HCT116 (cell line): Measurements from ENCODE around the gene SLIT1. TPM values are rescaled to one million over a fixed set of nuclear protein-coding genes. Genes with fewer than 3 reads are reported as not detected.

Experiments
- ATAC-seq: fragments of 200-7000 bp; cut with Tn5 transposase; 2 replicates; pipeline ENCODE4 v1.9.1; 2020; ENCODE audit warnings: mild to moderate bottlenecking, moderate library complexity
- BruUV-seq: library from RNA; stranded (reverse); fragments of 400-500 nt; replicated peaks from 2 replicates; lab custom pipeline; 2021; lab: Mats Ljungman, UMichigan
- CTCF ChIA-PET: fragments of 300-600 bp; sonication (Branson Sonifier 250); formaldehyde crosslinking; loops from one replicate; lab custom pipeline; 2021; ENCODE audit warnings: antibody characterized with exemption; lab: Charles Lee
- POLR2A ChIA-PET: fragments of 300-600, 350-600 bp; sonication (Branson Sonifier 250); formaldehyde crosslinking; loops from one replicate; lab custom pipeline; 2021; ENCODE audit warnings: antibody characterized with exemption; lab: Charles Lee
- RAD21 ChIA-PET, 2 experiments: fragments of 300-600 bp; sonication (Branson Sonifier 250); formaldehyde crosslinking; loops; one replicate each; lab custom pipeline; 2023; ENCODE audit warnings: low total read pairs in 2 of 2; ENCODE audit not compliant: uncharacterized antibody in 2 of 2, unreplicated experiment in 2 of 2, low non-redundant PET in 1 of 2; lab: Charles Lee
- DNase-seq: peaks from one replicate; pipeline ENCODE4 v3.0.0-alpha.2; 2010; ENCODE audit warnings: low read depth, low spot score
- H2AFZ ChIP-seq: fragments of 200-600 bp; shearing (Covaris generic), sonication (generic); 2 replicates; pipeline ENCODE4 v1.6.1; 2017; ENCODE audit warnings: low read depth, mixed run types, mixed read lengths, antibody characterized with exemption, low read length; ENCODE audit not compliant: poor library complexity, severe bottlenecking
- H3K27ac ChIP-seq: 2 replicates; pipeline ENCODE4 v1.5.1; 2012; ENCODE audit warnings: low read depth, low read length
- H3K27me3 ChIP-seq: fragments of 200-600 bp; sonication (generic); 2 replicates; pipeline ENCODE4 v1.6.1; 2016; ENCODE audit warnings: mixed run types, low read length, mixed read lengths; ENCODE audit not compliant: insufficient read depth
- H3K36me3 ChIP-seq, 2 experiments: fragments of 200-500 bp in 1 of 2; fragments of 200-600 bp in 1 of 2; sonication (Bioruptor generic) in 1 of 2; sonication (generic) in 1 of 2; 2 replicates each; pipeline versions ENCODE4 v1.5.1 to v1.6.1; 2014 to 2016; ENCODE audit warnings: low read length in 2 of 2, inconsistent platforms in 1 of 2, mixed read lengths in 1 of 2, mixed run types in 1 of 2; ENCODE audit not compliant: insufficient read depth in 2 of 2, control insufficient read depth in 1 of 2
- H3K4me1 ChIP-seq, 2 experiments: fragments of 200-600 bp in 1 of 2; sonication (generic) in 1 of 2; 2 replicates each; pipeline versions ENCODE4 v1.5.1 to v1.6.1; 2012 to 2017; ENCODE audit warnings: low read length in 2 of 2, inconsistent platforms in 1 of 2, mild to moderate bottlenecking in 1 of 2, mixed read lengths in 1 of 2, mixed run types in 1 of 2, moderate library complexity in 1 of 2; ENCODE audit not compliant: insufficient read depth in 2 of 2, control insufficient read depth in 1 of 2
- H3K4me2 ChIP-seq: fragments of 200-600 bp; sonication (generic); 2 replicates; pipeline ENCODE4 v1.6.1; 2017; ENCODE audit warnings: mixed run types, low read length, mixed read lengths
- H3K4me3 ChIP-seq, 2 experiments: fragments of 200-600 bp in 1 of 2; sonication (generic) in 1 of 2; replicated peaks in 1 of 2; 2 replicates each; pipeline ENCODE4 v1.5.1; 2011 to 2016; ENCODE audit warnings: low read length in 2 of 2, control low read depth in 1 of 2, low read depth in 1 of 2, mild to moderate bottlenecking in 1 of 2, mixed read lengths in 1 of 2, mixed run types in 1 of 2
- H3K79me2 ChIP-seq: fragments of 200-600 bp; sonication (generic); 2 replicates; pipeline ENCODE4 v1.6.1; 2017; ENCODE audit warnings: mild to moderate bottlenecking, mixed run types, low read length, moderate library complexity, mixed read lengths; ENCODE audit not compliant: insufficient read depth
- H3K9ac ChIP-seq: fragments of 200-600 bp; sonication (generic); 2 replicates; pipeline ENCODE4 v1.6.1; 2016; ENCODE audit warnings: low read length, mixed read lengths
- H3K9me2 ChIP-seq: fragments of 200-600 bp; sonication (generic), shearing (Covaris generic); 2 replicates; pipeline ENCODE4 v1.6.1; 2017; ENCODE audit warnings: mixed run types, mild to moderate bottlenecking, moderate library complexity; ENCODE audit not compliant: insufficient read depth
- H3K9me3 ChIP-seq, 2 experiments: fragments of 200-500 bp in 1 of 2; fragments of 200-600 bp in 1 of 2; sonication (Bioruptor generic) in 1 of 2; sonication (generic) in 1 of 2; 2 replicates each; pipeline ENCODE4 v1.6.1; 2014 to 2017; ENCODE audit warnings: low read length in 2 of 2, mixed read lengths in 2 of 2, inconsistent platforms in 1 of 2, low read depth in 1 of 2, mild to moderate bottlenecking in 1 of 2, mixed run types in 1 of 2, moderate library complexity in 1 of 2; ENCODE audit not compliant: control insufficient read depth in 1 of 2, insufficient read depth in 1 of 2
- H4K20me1 ChIP-seq: fragments of 200-600 bp; sonication (generic), shearing (Covaris generic); 2 replicates; pipeline ENCODE4 v1.6.1; 2017; ENCODE audit warnings: mixed run types, mild to moderate bottlenecking, moderate library complexity; ENCODE audit not compliant: insufficient read depth
- CEBPB ChIP-seq: IDR thresholded peaks from 2 replicates; pipeline ENCODE4 v1.6.1; 2012; ENCODE audit warnings: low read depth
- EGR1 ChIP-seq: IDR thresholded peaks from 2 replicates; pipeline ENCODE4 v1.6.1; 2012; ENCODE audit warnings: low read depth
- FOSL1 ChIP-seq: IDR thresholded peaks from 2 replicates; pipeline ENCODE4 v1.6.1; 2012; ENCODE audit warnings: low read depth
- JUND ChIP-seq: IDR thresholded peaks from 2 replicates; pipeline ENCODE4 v1.6.1; 2012
- MAX ChIP-seq: IDR thresholded peaks from 2 replicates; pipeline ENCODE4 v1.6.1; 2012
- POLR2AphosphoS5 ChIP-seq: IDR thresholded peaks from 2 replicates; pipeline ENCODE4 v1.6.1; 2011; ENCODE audit warnings: mild to moderate bottlenecking, low read depth, low read length, moderate library complexity
- RAD21 ChIP-seq: IDR thresholded peaks from 2 replicates; pipeline ENCODE4 v1.6.1; 2012; ENCODE audit warnings: low read depth, mild to moderate bottlenecking
- REST ChIP-seq: IDR thresholded peaks from 2 replicates; pipeline ENCODE4 v1.6.1; 2012; ENCODE audit warnings: low read depth
- SIN3A ChIP-seq: IDR thresholded peaks from 2 replicates; pipeline ENCODE4 v1.6.1; 2012; ENCODE audit warnings: low read depth
- SP1 ChIP-seq: IDR thresholded peaks from 2 replicates; pipeline ENCODE4 v1.6.1; 2012; ENCODE audit warnings: low read depth
- SRF ChIP-seq: IDR thresholded peaks from 2 replicates; pipeline ENCODE4 v1.6.1; 2012; ENCODE audit warnings: low read depth
- YY1 ChIP-seq: IDR thresholded peaks from 2 replicates; pipeline ENCODE4 v1.6.1; 2011; ENCODE audit warnings: low read length, low read depth, moderate library complexity, mild to moderate bottlenecking; ENCODE audit not compliant: insufficient replicate concordance; ENCODE audit errors: extremely low read depth
- ZBTB33 ChIP-seq: IDR thresholded peaks from 2 replicates; pipeline ENCODE4 v1.6.1; 2011; ENCODE audit warnings: mild to moderate bottlenecking, low read length, moderate library complexity; ENCODE audit not compliant: insufficient replicate concordance; ENCODE audit errors: extremely low read depth
- ZNF274 ChIP-seq: fragments of 200-500 bp; sonication (Bioruptor generic); IDR thresholded peaks from 2 replicates; pipeline ENCODE4 v1.6.1; 2014; ENCODE audit warnings: mild to moderate bottlenecking, low read depth, low read length, inconsistent platforms
- intact Hi-C: fragments of 100-400 bp; cut with micrococcal nuclease; formaldehyde crosslinking; loops from 2 replicates; pipeline ENCODE4 v1.10.0; 2022
- total RNA-seq: library from RNA; stranded (reverse); gene quantifications from one replicate; pipeline ENCODE4 v1.2.1, GENCODE V29; 2021; ENCODE audit not compliant: unreplicated experiment
- TF ChIP-seq, protein P1 (sequence below), 3 experiments: fragments of 200-600 bp in 1 of 3; sonication (generic) in 1 of 3; IDR thresholded peaks in 2 of 3; conservative IDR thresholded peaks in 1 of 3; 2 replicates each; pipeline ENCODE4 v1.5.1; 2012 to 2017; ENCODE audit warnings: low read depth in 2 of 3, low read length in 2 of 3, antibody characterized with exemption in 1 of 3, borderline replicate concordance in 1 of 3, control low read depth in 1 of 3, mild to moderate bottlenecking in 1 of 3, mixed read lengths in 1 of 3, mixed run types in 1 of 3, moderate library complexity in 1 of 3; ENCODE audit not compliant: insufficient read depth in 1 of 3
- TF ChIP-seq, protein P2 (sequence below): IDR thresholded peaks from 2 replicates; pipeline ENCODE4 v1.6.1; 2012

The SLIT1 gene
- total RNA-seq, 1 experiment from 2014 or later: 0.42 TPM

DNA sequence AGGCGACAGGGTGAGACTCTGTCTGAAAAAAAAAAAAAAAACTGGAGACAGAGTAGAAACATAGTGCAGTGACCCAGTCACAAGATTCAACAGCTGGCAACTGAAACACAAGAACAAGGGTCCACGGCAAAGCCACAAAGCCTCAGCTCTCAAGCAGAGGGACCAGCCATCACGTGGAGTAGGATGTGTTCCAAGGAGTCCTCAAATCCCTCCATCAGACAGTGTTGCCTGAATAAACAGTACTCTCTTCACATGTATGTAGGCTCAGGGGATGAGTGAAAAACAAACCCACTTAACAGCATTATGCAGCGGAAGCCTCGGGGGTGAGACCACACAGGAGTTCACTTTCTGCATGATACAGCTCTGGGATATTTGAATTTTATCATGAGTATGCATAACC, 62.0 kb downstream of the SLIT1 start:
- no peaks in the 10 kb centered on the region for H3K4me1 ChIP-seq
- POLR2A ChIA-PET: no interaction called here
- CTCF ChIA-PET: interaction anchor here (3.9 kb wide), 1 partner anchor 51 kb away, joined by 10 read pairs; no protein-coding TSS in a partner anchor
- no peaks in the 10 kb centered on the region for H3K9me2 ChIP-seq
- H2AFZ ChIP-seq: no peak overlapping the region
- no peaks in the 10 kb centered on the region for H4K20me1 ChIP-seq
- DNase-seq: no peak
- ATAC-seq: no peak
- peaks cover 41% of the 10 kb centered on the region for H3K27me3 ChIP-seq
- H3K27ac ChIP-seq: no peak overlapping the region
- no TSS peak for BruUV-seq
- no peaks in the 10 kb centered on the region for H3K9me3 ChIP-seq
- intact Hi-C loops: no loop called here
- H3K4me3 ChIP-seq: no peak overlapping the region
- H3K9ac ChIP-seq: no peak overlapping the region
- no peak overlapping the region for H3K4me2 ChIP-seq
- no peaks in the 10 kb centered on the region for H3K36me3 ChIP-seq
- TF ChIP-seq POLR2AphosphoS5: no peak
- TF ChIP-seq ZBTB33: no peak
- TF ChIP-seq CEBPB: no peak
- TF ChIP-seq RAD21: no peak
- no peak for TF ChIP-seq REST
- TF ChIP-seq, protein P1, sequence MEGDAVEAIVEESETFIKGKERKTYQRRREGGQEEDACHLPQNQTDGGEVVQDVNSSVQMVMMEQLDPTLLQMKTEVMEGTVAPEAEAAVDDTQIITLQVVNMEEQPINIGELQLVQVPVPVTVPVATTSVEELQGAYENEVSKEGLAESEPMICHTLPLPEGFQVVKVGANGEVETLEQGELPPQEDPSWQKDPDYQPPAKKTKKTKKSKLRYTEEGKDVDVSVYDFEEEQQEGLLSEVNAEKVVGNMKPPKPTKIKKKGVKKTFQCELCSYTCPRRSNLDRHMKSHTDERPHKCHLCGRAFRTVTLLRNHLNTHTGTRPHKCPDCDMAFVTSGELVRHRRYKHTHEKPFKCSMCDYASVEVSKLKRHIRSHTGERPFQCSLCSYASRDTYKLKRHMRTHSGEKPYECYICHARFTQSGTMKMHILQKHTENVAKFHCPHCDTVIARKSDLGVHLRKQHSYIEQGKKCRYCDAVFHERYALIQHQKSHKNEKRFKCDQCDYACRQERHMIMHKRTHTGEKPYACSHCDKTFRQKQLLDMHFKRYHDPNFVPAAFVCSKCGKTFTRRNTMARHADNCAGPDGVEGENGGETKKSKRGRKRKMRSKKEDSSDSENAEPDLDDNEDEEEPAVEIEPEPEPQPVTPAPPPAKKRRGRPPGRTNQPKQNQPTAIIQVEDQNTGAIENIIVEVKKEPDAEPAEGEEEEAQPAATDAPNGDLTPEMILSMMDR (IDR thresholded peaks at IDR 0.05 in 2 of 3, conservative IDR thresholded peaks at IDR 0.05 in 1 of 3; ENCODE audit: borderline replicate concordance in 1 of 3, insufficient read depth in 1 of 3, low read depth in 2 of 3, low read length in 2 of 3): no peak
- no peak for TF ChIP-seq ZNF274
- no peak for TF ChIP-seq SIN3A
- TF ChIP-seq, protein P2, sequence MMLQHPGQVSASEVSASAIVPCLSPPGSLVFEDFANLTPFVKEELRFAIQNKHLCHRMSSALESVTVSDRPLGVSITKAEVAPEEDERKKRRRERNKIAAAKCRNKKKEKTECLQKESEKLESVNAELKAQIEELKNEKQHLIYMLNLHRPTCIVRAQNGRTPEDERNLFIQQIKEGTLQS: no peak
- TF ChIP-seq MAX: no peak
- no peak for TF ChIP-seq YY1
- TF ChIP-seq JUND: no peak
- no peak for TF ChIP-seq EGR1
- no peak for TF ChIP-seq SRF
- no peak for TF ChIP-seq SP1
- no peak for TF ChIP-seq FOSL1
- RAD21 ChIA-PET: no interaction called here
- no peaks in the 10 kb centered on the region for H3K79me2 ChIP-seq
